Measurements from ENCODE around the gene ITPA.
"Not testable (repeated sequence)": the region's sequence is repeated elsewhere in the genome, so short reads cannot be mapped to it uniquely, and the experiment has no call there.

ITPA gene

DNA sequence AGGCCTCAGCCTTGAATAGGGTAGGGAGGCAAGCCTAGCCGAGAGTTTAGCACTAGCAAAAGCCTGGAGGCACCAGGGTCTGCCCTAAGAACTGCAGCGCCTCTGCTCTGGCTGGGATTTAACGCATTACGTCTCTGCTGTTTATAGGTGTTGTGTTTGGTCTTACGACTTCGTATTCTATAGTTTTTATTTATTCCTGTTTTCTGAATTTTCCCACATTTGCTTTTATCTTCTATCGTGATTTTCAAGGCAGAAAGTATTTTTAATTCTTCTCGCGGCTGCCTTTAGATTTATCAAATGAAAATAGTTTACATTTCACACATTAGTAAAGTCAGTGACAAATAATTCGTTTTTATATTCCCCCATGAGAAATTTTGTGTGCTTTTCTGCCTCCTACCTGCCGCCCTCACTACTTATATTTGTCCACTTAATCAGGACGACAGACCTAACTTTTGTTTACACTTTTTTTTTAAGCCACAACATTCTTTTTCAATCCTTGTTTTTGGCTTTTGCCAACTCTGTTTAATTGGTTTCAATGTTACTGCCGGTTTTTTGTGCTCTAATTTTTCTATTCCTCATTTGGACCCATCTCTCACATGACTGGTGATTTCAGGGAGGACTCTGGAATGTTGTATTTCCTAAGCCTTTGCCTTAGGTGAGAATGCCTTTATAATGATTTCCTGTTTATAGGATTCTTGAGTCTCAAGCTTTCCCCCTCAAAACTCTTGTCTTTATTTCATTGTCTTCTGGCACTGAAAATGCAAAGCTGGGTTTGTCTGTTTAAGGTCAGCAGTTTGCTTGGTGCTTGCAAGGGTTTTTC, 34.6 kb upstream of the ITPA start:
- Histone ChIP-seq H3K4me3 (ENCODE audit: insufficient read length, low read depth) (peak overlapping the region; percentile 83), H3K9me3 (ENCODE audit: insufficient read depth, low read length) (no peaks in the 10 kb centered on the region), H3K36me3 (ENCODE audit: insufficient read depth, insufficient read length, low read length) (peaks cover 3% of the 10 kb centered on the region), H3K9ac (ENCODE audit: insufficient read length, low read depth) (peak overlapping the region; percentile 97), H3K4me1 (ENCODE audit: insufficient read depth, insufficient read length) (peaks cover 10% of the 10 kb centered on the region), H3K27me3 (ENCODE audit: insufficient read depth, insufficient read length) (no peaks in the 10 kb centered on the region)
- no peak for TF ChIP-seq YY1 (IDR thresholded peaks at IDR 0.05; ENCODE audit: insufficient read depth, insufficient read length)
- TF ChIP-seq ZNF274 (IDR thresholded peaks at IDR 0.05; ENCODE audit: low read depth, low read length): no peak
- TF ChIP-seq SUZ12 (IDR thresholded peaks at IDR 0.05; ENCODE audit: extremely low read depth, insufficient read depth, insufficient read length): no peak
- DNase-seq (ENCODE audit: low read depth, low spot score): peak; percentile 63

DNA sequence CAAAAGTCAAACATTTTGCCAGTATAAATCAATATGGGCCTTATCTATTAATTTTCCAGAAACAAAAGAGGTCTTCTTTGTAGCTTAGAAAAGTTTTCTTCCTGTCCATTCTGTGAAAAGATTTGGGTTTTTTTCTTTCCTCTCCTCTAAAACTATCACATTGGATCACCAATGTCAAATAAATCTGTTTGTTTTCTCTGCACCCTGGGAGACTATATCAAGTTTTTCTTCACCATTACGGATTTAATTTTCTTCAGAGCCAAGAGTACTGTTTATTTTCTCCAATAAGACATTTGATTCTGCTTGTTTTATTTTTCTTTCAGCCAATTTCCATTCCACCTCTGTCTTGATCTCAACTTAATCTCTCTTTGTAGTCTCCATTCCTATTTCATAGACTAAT, 34.0 kb upstream of the ITPA start:
- H3K4me3 ChIP-seq (ENCODE audit: insufficient read length, low read depth): peak overlapping the region; percentile 83
- peaks cover 3% of the 10 kb centered on the region for H3K36me3 ChIP-seq (ENCODE audit: insufficient read depth, insufficient read length, low read length)
- peak overlapping the region; percentile 97 for H3K9ac ChIP-seq (ENCODE audit: insufficient read length, low read depth)
- H3K9me3 ChIP-seq (ENCODE audit: insufficient read depth, low read length): no peaks in the 10 kb centered on the region
- TF ChIP-seq YY1 (IDR thresholded peaks at IDR 0.05; ENCODE audit: insufficient read depth, insufficient read length) (no peak), SUZ12 (IDR thresholded peaks at IDR 0.05; ENCODE audit: extremely low read depth, insufficient read depth, insufficient read length) (no peak), ZNF274 (IDR thresholded peaks at IDR 0.05; ENCODE audit: low read depth, low read length) (no peak)
- H3K27me3 ChIP-seq (ENCODE audit: insufficient read depth, insufficient read length): no peaks in the 10 kb centered on the region
- H3K4me1 ChIP-seq (ENCODE audit: insufficient read depth, insufficient read length): peaks cover 10% of the 10 kb centered on the region
- no peak for DNase-seq (ENCODE audit: low read depth, low spot score)

DNA sequence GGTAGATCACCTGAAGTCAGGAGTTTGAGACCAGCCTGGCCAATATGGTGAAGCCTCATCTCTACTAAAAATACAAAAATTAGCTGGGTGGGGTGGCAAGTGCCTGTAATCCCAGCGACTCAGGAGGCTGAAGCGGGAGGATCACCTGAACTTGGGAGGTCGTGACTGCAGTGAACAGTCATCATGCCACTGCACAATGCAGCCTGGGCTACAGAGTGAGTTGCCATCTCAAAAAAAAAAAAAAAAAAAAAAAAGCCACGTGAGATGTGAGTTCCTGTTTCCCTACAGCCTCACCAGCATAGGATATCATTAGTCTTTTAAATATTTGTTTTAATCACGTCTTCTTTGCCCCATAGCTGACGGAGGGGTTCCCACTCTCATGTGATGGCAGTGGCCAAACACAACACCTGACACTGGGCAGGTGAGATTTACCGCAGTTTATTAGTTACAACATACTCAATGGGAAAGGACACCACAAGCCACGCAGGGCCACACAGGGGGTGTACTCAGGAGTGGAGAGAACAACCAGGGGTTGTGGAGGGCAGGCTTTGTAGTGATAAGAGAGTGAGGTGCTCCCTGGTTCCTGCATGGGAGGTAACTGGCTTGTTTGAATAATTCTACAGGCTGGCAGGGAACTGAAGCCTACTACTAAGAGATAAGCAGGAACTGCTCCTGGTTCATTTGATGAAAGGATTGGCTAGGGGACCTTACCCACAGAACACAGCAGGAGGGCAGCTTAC, 31.4 kb upstream of the ITPA start:
- Histone ChIP-seq H3K4me3 (ENCODE audit: insufficient read length, low read depth) (no peak overlapping the region), H3K4me1 (ENCODE audit: insufficient read depth, insufficient read length) (peaks cover 2% of the 10 kb centered on the region), H3K9ac (ENCODE audit: insufficient read length, low read depth) (no peak overlapping the region), H3K27me3 (ENCODE audit: insufficient read depth, insufficient read length) (no peaks in the 10 kb centered on the region), H3K36me3 (ENCODE audit: insufficient read depth, insufficient read length, low read length) (peaks cover 3% of the 10 kb centered on the region), H3K9me3 (ENCODE audit: insufficient read depth, low read length) (no peaks in the 10 kb centered on the region)
- no peak for TF ChIP-seq YY1 (IDR thresholded peaks at IDR 0.05; ENCODE audit: insufficient read depth, insufficient read length)
- no peak for TF ChIP-seq ZNF274 (IDR thresholded peaks at IDR 0.05; ENCODE audit: low read depth, low read length)
- TF ChIP-seq SUZ12 (IDR thresholded peaks at IDR 0.05; ENCODE audit: extremely low read depth, insufficient read depth, insufficient read length): no peak
- DNase-seq (ENCODE audit: low read depth, low spot score): no peak

DNA sequence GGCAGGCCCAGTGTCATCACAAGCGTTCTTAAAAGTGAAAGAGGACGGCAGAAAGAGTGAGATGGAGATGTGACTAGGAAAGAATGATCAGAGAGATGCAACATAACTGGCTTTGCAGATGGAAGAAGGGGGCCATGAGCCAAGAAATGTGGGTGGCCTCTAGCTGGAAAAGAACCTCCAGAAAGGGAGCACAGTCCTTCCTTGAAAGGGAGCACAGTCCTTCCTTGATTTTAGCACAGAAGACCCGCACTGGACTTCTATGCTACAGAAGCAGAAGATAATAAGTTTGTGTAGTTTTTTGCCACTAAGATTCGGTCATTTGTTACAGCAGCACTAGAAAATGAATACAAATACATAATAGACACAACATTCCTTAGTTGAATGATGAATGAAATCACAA, 29.0 kb upstream of the ITPA start:
- TF ChIP-seq ZNF274 (IDR thresholded peaks at IDR 0.05; ENCODE audit: low read depth, low read length) (no peak), YY1 (IDR thresholded peaks at IDR 0.05; ENCODE audit: insufficient read depth, insufficient read length) (no peak)
- H3K36me3 ChIP-seq (ENCODE audit: insufficient read depth, insufficient read length, low read length): peaks cover 3% of the 10 kb centered on the region
- no peak overlapping the region for H3K9ac ChIP-seq (ENCODE audit: insufficient read length, low read depth)
- no peaks in the 10 kb centered on the region for H3K9me3 ChIP-seq (ENCODE audit: insufficient read depth, low read length)
- no peak for DNase-seq (ENCODE audit: low read depth, low spot score)
- H3K4me3 ChIP-seq (ENCODE audit: insufficient read length, low read depth): no peak overlapping the region
- H3K4me1 ChIP-seq (ENCODE audit: insufficient read depth, insufficient read length): peaks cover 2% of the 10 kb centered on the region
- no peaks in the 10 kb centered on the region for H3K27me3 ChIP-seq (ENCODE audit: insufficient read depth, insufficient read length)

DNA sequence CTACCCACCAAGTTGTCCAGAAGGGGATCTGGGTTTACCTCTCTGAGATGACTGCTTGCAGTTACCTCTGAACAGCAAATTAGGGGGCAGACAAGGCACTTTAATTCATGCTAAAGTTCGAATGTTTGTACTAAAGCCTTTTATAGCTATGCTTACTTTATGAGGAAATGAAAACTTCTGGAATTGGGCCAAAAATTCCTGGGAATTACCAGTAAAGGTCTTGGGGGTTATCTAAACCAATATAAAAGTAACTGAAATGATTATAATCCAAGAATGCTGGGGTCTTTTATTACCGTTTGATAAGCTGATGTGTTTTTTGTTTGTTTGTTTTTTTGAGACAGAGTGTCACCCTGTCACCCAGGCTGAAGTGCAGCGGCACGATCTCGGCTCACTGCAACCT, 28.0 kb upstream of the ITPA start:
- no peak overlapping the region for H3K9ac ChIP-seq (ENCODE audit: insufficient read length, low read depth)
- H3K36me3 ChIP-seq (ENCODE audit: insufficient read depth, insufficient read length, low read length): peaks cover 3% of the 10 kb centered on the region
- DNase-seq (ENCODE audit: low read depth, low spot score): no peak
- H3K4me1 ChIP-seq (ENCODE audit: insufficient read depth, insufficient read length): peaks cover 2% of the 10 kb centered on the region
- H3K27me3 ChIP-seq (ENCODE audit: insufficient read depth, insufficient read length): no peaks in the 10 kb centered on the region
- H3K4me3 ChIP-seq (ENCODE audit: insufficient read length, low read depth): no peak overlapping the region
- TF ChIP-seq ZNF274 (IDR thresholded peaks at IDR 0.05; ENCODE audit: low read depth, low read length): no peak
- no peak for TF ChIP-seq SUZ12 (IDR thresholded peaks at IDR 0.05; ENCODE audit: extremely low read depth, insufficient read depth, insufficient read length)
- no peak for TF ChIP-seq YY1 (IDR thresholded peaks at IDR 0.05; ENCODE audit: insufficient read depth, insufficient read length)
- H3K9me3 ChIP-seq (ENCODE audit: insufficient read depth, low read length): no peaks in the 10 kb centered on the region

DNA sequence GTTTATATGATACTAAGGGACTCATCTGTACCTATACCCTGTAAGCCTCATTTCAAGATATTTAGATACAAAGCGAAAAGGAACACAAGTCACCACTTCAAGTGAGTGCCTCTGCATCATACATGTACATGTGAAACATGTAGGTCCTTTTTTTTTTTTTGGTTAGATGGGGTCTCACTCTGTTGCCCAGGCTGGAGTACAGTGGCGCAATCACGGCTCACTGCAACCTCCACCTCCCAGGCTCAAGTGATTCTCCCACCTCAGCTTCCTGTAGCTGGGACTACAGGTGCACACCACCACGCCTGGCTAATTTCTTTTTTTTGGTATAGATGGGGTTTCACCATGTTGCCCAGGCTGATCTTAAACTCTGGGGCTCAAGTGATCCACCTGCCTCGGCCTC, 26.9 kb upstream of the ITPA start:
- DNase-seq (ENCODE audit: low read depth, low spot score); H3K9ac ChIP-seq (ENCODE audit: insufficient read length, low read depth); H3K9me3 ChIP-seq (ENCODE audit: insufficient read depth, low read length); H3K4me1 ChIP-seq (ENCODE audit: insufficient read depth, insufficient read length); H3K36me3 ChIP-seq (ENCODE audit: insufficient read depth, insufficient read length, low read length); H3K4me3 ChIP-seq (ENCODE audit: insufficient read length, low read depth); H3K27me3 ChIP-seq (ENCODE audit: insufficient read depth, insufficient read length): not testable (repeated sequence)

DNA sequence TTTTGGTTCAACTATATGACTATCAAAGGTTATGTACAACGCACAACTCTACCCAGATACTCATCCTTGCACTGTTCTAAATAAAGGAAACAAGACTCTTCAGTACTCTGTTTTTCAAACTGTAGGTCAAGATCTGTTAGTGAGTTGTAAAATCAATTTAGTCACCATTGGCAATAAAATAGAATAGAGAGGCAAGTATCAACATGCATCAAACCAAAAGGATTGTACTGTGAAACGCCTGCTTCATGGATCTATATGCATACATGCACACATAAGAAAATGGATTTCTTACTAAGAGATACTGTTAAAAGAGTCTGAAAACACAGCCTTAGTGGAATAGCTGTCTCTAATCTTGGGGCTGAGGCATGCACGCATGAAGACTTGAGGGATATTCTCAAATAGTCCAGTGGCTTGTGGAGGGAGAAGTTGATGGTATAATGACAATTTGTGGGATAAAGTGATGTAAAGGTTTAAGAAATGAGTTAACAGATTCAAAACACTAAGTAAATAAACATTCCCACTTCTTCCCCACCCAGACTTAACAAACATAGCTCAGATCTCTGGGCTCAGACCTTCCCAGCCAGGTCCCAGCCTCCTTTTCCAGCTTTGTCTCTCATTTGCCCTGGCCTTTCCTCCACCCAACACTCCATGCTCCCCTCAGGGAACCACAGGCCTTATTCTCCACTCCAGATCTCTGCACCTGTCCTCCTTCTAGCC, 25.2 kb upstream of the ITPA start:
- Histone ChIP-seq H3K9me3 (ENCODE audit: insufficient read depth, low read length) (no peaks in the 10 kb centered on the region), H3K36me3 (ENCODE audit: insufficient read depth, insufficient read length, low read length) (peaks cover 3% of the 10 kb centered on the region), H3K4me1 (ENCODE audit: insufficient read depth, insufficient read length) (no peaks in the 10 kb centered on the region), H3K9ac (ENCODE audit: insufficient read length, low read depth) (no peak overlapping the region), H3K4me3 (ENCODE audit: insufficient read length, low read depth) (no peak overlapping the region), H3K27me3 (ENCODE audit: insufficient read depth, insufficient read length) (no peaks in the 10 kb centered on the region)
- no peak for DNase-seq (ENCODE audit: low read depth, low spot score)
- TF ChIP-seq SUZ12 (IDR thresholded peaks at IDR 0.05; ENCODE audit: extremely low read depth, insufficient read depth, insufficient read length) (no peak), YY1 (IDR thresholded peaks at IDR 0.05; ENCODE audit: insufficient read depth, insufficient read length) (no peak), ZNF274 (IDR thresholded peaks at IDR 0.05; ENCODE audit: low read depth, low read length) (no peak)

DNA sequence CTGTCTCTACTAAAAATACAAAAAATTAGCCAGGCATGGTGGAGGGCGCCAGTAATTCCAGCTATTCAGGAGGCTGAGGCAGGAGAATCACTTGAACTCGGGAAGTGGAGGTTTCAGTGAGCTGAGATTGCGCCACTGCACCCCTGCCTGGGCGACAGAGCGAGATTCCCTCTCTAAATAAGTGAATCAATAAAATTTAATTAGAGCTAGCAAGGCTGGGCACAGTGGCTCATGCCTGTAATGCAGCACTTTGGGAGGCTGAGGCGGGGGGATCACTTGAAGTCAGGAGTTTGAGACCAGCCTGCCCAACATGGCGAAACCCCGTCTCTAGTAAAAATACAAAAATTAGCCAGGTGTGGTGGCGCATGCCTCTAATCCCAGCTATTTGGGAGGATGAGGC, 21.4 kb upstream of the ITPA start:
- H3K27me3 ChIP-seq (ENCODE audit: insufficient read depth, insufficient read length): not testable (repeated sequence)
- H3K36me3 ChIP-seq (ENCODE audit: insufficient read depth, insufficient read length, low read length): peaks cover 39% of the 10 kb centered on the region

More for the DNA sequence above, 21.4 kb upstream of the ITPA start:
- H3K4me1 ChIP-seq (ENCODE audit: insufficient read depth, insufficient read length); H3K9ac ChIP-seq (ENCODE audit: insufficient read length, low read depth); H3K9me3 ChIP-seq (ENCODE audit: insufficient read depth, low read length); DNase-seq (ENCODE audit: low read depth, low spot score); H3K4me3 ChIP-seq (ENCODE audit: insufficient read length, low read depth): not testable (repeated sequence)
